ENCODE data around the gene TMEM156.

DNA sequence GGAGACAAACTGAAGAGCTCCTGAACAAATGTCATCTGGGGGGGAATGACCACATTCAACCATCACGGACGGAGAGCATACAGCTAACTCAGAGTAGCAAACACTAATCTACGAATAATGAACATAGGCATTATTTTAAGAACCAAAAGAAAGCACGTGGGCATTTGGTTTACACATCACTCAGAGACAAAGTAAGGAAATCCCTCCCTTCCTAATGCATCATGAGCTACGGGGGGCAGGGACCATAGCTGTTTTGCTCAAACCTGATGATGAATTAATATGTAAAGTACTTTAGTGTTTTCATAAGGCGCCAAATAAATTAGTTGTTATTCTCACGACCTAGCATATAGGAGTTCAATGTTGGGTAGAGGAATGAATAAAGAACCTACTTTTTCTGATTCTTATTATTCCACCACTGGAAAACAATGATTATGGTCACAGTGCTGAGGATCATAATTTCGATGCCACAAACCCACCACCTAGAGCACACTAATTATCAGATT, 11.7 kb upstream of the TMEM156 start:
- TF ChIP-seq POLR2A (IDR thresholded peaks at IDR 0.05) (no peak), CTCF (IDR thresholded peaks at IDR 0.05) (no peak)

Data from vagina (tissue), 2 donors.